CMK (cell line): ENCODE results near the gene SMYD3.

Source experiments
- DNase-seq: peaks from one replicate; pipeline ENCODE4 v3.0.0-alpha.2; 2010; ENCODE audit warnings: low read depth

Gene SMYD3

DNA sequence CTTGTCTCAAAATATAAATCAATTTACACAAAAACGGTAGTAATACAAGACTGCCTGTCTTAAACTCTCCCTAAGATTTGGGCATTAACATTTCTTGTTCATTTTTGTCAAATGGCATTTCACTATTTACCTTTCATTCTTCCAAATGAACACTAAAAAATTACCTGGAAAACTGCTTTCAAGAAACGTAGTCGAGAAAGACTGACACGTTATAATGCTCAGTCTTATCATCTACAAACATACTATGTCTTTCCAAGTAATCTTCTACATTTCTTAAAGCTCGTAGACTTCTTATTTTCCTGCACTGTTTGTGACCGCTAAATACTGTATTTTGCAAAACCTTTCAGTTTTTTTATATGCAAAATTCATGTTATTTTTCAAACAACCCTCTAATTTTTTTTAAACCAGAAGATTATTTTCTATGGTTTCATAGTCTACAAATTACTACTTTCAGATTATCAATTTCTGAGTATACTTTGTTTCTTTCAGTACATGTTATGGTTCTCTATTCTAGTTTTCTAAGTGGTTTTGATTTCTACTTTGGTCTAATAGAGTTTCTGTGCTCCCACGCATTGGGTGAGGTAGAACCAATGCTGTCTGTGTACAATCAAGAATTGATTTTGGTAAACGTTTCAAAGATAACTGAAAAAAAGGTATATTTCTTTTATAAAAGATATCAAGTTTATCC lies 336.4 kb downstream of the SMYD3 start:
- no peak for DNase-seq

DNA sequence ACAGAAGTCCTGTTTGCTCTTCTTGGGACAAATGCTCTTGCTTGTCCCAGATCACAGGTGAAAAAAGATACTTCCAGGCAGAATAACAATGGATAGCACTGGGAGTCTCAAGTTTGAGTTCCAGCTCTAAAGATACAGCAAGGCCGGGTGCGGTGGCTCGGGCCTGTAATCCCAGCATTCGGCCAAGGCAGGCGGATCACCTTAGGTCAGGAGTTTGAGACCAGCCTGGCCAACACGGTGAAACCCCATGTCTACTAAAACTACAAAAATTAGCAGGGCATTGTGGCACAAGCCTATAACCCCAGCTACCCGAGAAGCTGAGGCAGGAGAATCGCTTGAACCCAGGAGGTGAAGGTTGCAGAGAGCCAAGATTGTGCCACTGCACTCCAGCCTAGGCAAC lies 337.6 kb downstream of the SMYD3 start:
- no peak for DNase-seq

DNA sequence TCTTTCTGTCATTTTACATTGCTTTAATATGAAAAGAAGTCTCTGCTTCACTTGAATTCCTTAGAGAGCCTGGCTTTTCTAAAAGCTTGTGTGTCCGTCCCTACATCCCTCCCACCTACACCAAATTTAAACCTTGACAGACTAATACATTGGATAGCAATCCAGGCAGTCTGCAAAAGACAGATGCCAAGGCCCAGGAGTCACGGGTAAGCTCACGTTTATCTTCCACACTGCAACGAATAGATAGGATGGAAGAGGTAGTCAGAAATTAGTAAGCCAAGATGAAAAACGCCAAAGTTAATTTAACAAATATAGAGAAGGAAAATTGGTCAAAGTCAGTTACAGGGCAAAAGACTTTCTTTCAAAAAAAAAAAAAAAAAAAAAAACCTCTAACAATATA lies 338.1 kb downstream of the SMYD3 start:
- DNase-seq: no peak

DNA sequence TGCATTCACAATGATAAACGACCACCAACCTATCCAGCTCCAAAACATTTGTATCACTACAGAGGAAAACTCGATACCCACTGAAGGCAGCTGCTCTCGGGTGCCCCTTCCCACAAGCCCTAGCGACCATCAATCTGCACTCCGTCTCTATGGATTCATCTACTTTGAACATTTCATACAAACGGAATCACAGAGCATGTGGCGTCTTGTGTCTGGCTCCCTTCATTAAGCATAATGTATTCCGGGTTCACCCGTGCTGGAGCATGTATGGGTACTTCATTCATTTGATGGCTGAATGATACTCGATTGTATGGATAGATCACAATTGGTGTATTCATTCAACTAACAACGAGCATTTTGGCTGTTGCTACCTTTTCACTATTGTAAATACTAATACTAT lies 340.2 kb downstream of the SMYD3 start:
- no peak for DNase-seq

DNA sequence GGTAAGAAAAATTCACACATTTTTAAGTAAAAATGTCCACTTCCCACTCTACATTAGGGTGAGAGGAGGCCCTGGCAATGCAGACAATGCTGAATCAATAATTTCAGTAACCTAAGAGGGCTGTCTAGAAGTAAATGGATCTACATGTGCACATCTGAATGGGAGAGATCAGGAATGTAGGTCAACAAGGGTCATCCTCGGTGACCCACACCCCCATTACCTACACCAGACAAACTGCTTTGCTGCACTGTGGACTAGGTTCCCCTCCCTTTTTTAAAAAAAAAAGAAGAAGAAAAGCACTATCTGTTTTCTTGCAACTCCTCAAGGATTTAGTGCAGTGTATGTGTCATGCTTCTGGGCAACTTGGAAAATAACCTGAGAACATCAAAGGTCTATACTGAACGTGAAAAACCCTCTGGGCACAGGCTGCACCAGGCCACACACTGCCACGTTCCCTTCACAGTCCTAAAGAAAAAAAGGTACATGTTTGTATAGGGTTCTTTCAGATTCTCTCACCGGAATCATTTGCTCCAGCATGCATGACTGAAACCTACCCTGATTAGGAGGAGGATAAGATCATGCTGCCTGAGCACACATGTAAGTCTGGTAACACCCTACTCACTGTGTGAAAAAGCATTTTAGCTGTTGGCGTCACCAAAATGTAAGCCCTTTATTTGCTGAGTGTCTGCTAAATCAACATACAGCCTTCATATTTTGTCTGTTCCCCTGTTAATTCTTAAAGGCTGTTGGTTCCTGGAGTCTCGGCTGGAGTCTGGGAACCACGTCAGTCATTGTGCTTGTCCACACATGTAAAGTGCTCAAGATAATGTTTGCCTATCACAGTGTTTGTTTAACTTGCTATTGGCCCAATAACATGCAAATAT lies 341.0 kb downstream of the SMYD3 start:
- no peak for DNase-seq

GRCh38 chr1:246164764-246165163 lies 342.3 kb downstream of the SMYD3 start:
- DNase-seq: no peak

DNA sequence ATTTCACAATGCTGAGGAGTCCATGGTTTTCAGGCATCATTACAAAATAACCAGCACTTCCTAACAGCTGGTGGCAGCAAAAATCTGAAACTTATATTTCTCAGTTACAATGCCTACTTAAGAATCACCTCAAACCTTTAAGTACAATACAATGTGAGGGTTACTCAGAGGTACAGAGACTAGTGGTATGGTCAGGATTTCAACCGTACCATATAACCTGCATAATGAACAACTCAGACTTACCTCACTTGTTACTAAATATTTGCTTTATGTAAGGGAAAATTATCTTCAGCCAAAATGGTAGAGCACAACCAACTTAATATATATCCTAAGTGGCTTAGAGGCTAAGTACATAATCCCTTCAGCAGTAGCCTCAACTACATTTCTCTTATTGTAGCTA lies 344.5 kb downstream of the SMYD3 start:
- no peak for DNase-seq

DNA sequence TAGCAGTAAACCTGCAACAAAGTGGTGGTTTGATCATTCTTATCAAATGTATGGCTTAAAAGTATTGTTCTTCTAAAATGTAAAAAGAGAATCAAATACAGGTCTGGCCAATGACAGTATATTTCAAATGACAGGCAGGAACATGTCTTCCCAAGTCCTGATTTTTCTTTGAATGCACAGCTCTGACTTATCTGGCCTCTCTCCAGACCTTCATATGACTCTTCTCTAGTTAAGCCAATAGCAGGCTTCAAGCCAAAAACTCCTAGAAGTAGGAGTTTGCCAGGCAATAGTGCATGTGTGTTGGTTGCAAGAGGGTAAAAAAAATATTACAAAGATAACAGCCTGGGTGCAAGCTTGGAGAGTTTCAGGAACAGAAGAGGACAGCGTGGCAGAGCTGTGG lies 345.5 kb downstream of the SMYD3 start:
- no peak for DNase-seq

- no peak for DNase-seq
Measured at GRCh38 chr1:246160905-246161304, 346.2 kb downstream of the SMYD3 start.

DNA sequence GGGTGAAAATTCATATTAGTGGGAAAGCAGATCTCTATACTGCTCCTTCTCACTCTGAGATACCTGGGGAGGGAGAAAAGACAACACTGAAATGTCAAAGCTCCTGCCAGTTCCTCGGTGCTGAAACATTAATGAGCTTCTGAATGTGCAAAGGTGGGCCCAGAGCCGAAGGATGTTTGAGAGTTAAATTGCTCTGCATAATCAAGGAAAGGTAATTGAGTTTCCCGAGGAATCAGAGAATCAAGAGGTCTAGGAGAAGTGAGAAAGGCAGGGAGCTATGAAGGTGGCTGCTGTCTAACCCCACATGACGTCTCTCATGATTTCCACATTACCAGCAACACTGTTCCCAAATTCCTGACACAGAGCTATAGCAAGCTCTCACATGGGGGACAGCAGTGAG lies 346.7 kb downstream of the SMYD3 start:
- no peak for DNase-seq

DNA sequence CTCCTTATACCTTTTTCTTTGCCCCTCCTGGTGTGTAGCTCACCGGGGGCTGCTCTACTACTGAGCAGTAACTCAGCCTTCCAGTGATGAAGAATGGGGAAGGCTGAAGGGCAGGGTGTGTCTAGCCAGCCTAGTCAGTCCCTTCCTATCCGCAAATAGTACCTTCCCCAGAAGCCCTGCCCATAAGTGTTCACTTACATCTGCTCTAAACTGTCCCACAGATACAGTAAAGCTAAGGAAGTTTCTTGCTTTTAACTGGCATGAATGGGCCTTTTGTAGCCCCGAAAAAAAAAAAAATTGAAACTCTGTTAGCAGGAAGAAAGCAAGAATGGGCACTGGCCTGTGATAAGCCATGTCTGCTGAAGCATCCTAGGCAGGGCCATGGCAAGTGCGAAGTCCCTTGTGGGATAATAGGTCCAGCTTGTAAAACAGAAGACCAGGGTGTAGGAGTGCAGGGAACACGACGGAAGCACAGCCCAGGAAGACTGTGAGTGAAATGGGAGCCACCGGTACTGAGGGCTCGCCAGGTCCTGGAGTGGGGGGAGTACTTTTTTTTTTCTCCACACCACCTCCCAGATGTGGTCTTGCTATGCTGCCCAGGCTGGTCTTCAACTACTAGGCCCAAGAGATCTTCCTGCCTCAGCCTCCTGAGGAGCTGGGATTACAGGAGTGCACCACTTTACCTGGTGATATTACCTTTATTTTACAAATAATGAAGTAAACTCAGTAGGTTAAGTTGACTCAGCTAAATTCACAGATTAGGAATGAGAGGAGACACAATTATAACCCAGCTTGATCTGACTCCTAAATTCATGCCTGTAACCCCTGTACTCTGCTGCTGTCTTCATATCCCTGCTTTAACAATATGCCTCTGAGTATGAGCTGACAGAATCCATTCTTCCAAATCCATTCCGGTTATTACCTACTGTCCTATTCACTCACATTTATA lies 347.5 kb downstream of the SMYD3 start:
- DNase-seq: no peak

DNA sequence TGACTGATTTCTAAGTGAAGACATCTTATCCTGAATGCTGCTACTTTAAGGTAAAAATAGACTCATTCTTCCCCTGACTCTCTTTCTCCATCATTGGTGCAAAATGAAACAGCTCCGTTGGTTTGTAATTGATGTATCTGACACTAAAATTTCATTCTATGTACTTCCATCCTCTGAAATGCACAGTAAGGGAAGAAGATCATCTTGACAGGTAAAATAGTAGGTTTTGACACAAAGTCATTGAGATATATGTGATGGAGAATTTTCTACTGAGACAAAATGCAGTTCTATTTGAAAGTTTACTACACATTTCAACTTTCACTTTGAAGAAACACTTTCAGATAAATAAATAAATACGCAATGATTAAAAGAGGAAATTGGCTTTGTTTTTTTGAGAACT lies 348.9 kb downstream of the SMYD3 start:
- no peak for DNase-seq

DNA sequence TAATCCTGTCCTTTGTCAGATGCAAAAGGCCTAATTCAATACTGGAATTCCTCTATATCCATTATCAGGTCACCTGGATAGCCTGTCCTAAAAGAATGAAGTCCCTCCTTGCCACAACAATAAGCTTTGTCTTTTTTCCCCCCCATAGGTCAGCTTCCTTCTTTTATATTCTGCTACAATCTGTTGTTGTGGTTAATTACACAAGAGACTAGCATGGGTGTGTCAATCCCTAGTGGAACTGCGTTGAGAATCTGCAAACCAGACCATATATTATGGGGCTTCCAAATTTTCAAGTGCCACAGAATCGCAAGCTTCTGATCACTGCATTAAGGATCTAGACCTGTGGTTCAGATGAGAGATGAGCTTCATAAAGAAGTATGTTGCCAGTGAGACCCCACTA lies 349.6 kb downstream of the SMYD3 start:
- DNase-seq: no peak

- no peak for DNase-seq
Measured at GRCh38 chr1:246156847-246157246, 350.2 kb downstream of the SMYD3 start.

GRCh38 chr1:246155923-246156322 lies 351.2 kb downstream of the SMYD3 start:
- DNase-seq: no peak

- DNase-seq: no peak
Measured at GRCh38 chr1:246153796-246154212, 353.3 kb downstream of the SMYD3 start.

GRCh38 chr1:246152986-246153431 lies 354.1 kb downstream of the SMYD3 start:
- peak; percentile 92 for DNase-seq

- no peak for DNase-seq
Measured at GRCh38 chr1:246151796-246152434, 355.2 kb downstream of the SMYD3 start.

- DNase-seq: no peak
Measured at GRCh38 chr1:246149543-246149942, 357.5 kb downstream of the SMYD3 start.

- no peak for DNase-seq
Measured at GRCh38 chr1:246147524-246148461, 359.3 kb downstream of the SMYD3 start.
